HepG2 (cell line): ENCODE results near the gene CHRNG. TPM values are rescaled to one million over a fixed set of nuclear protein-coding genes. Genes with fewer than 3 reads are reported as not detected.

Source experiments
- ATAC-seq: fragments of 200-7000 bp; cut with Tn5 transposase; 3 replicates; pipeline ENCODE4 v1.9.1; 2020; ENCODE audit warnings: mild to moderate bottlenecking, moderate library complexity
- BruUV-seq: library from RNA; stranded (reverse); fragments of 400-500 nt; replicated peaks from 2 replicates; lab custom pipeline; 2021; lab: Mats Ljungman, UMichigan
- CTCF ChIA-PET: fragments of 300-600 bp; formaldehyde crosslinking; extraction: SDS; loops from one replicate; lab custom pipeline; 2021; ENCODE audit warnings: low total read pairs, inconsistent platforms, low intra/inter-chr PET ratio; lab: Yijun Ruan, JAX
- POLR2A ChIA-PET: fragments of 350-600 bp; sonication (Branson Sonifier 250); formaldehyde crosslinking; loops from one replicate; lab custom pipeline; 2020; ENCODE audit warnings: antibody characterized with exemption, inconsistent platforms; lab: Yijun Ruan, JAX
- DNase-seq: peaks from one replicate; pipeline ENCODE4 v3.0.0-alpha.2; 2015; ENCODE audit warnings: low spot score
- FAIRE-seq: peaks from 3 replicates; lab custom pipeline; 2011; peaks lifted over from hg19 to GRCh38; lab: Jason Lieb, UNC
- H2AFZ ChIP-seq: one replicate; pipeline ENCODE4 v1.6.1; 2011; ENCODE audit warnings: low read length, inconsistent platforms
- H3K27ac ChIP-seq: fragments of 300-600 bp; 3 replicates; pipeline ENCODE4 v1.8.0; 2011; ENCODE audit warnings: mixed run types, mild to moderate bottlenecking, mixed read lengths, low read length, inconsistent platforms; ENCODE audit not compliant: insufficient read depth; ENCODE audit errors: extremely low read length
- H3K27me3 ChIP-seq, 2 experiments: fragments of 200-600 bp in 1 of 2; 2 replicates in 1 of 2; 3 replicates in 1 of 2; pipeline versions ENCODE4 v1.6.0 to v1.8.0; 2011; ENCODE audit warnings: low read length in 2 of 2, mild to moderate bottlenecking in 2 of 2, moderate library complexity in 2 of 2, inconsistent platforms in 1 of 2; ENCODE audit not compliant: insufficient read depth in 2 of 2, control insufficient read depth in 1 of 2
- H3K36me3 ChIP-seq, 2 experiments: fragments of 200-600 bp in 1 of 2; replicated peaks in 1 of 2; 2 replicates in 1 of 2; 3 replicates in 1 of 2; pipeline versions ENCODE4 v1.5.1 to v1.8.0; 2011; ENCODE audit warnings: low read length in 2 of 2, inconsistent platforms in 1 of 2; ENCODE audit not compliant: insufficient read depth in 2 of 2, control insufficient read depth in 1 of 2
- H3K4me1 ChIP-seq: 2 replicates; pipeline ENCODE4 v1.5.1; 2012; ENCODE audit warnings: low read length, inconsistent platforms; ENCODE audit not compliant: insufficient read depth
- H3K4me2 ChIP-seq: 2 replicates; pipeline ENCODE4 v1.6.0; 2011; ENCODE audit warnings: low read depth, low read length, inconsistent platforms
- H3K4me3 ChIP-seq, 3 experiments: fragments of 200-600 bp in 1 of 3; sonication (generic), shearing (Covaris generic) in 1 of 3; replicated peaks in 1 of 3; 2 replicates each; pipeline ENCODE4 v1.5.1; 2011 to 2016; ENCODE audit warnings: low read length in 3 of 3, inconsistent platforms in 2 of 3, low read depth in 2 of 3, mild to moderate bottlenecking in 2 of 3, control low read depth in 1 of 3, mixed read lengths in 1 of 3; ENCODE audit not compliant: insufficient read depth in 1 of 3
- H3K79me2 ChIP-seq: one replicate; pipeline ENCODE4 v1.6.1; 2011; ENCODE audit warnings: low read length, inconsistent platforms; ENCODE audit not compliant: insufficient read depth
- H3K9ac ChIP-seq: 2 replicates; pipeline ENCODE4 v1.6.0; 2011; ENCODE audit warnings: mild to moderate bottlenecking, low read depth, low read length, inconsistent platforms; ENCODE audit not compliant: insufficient read depth
- H3K9me3 ChIP-seq: 2 replicates; pipeline ENCODE4 v1.5.1; 2012; ENCODE audit warnings: mild to moderate bottlenecking, low read length
- H4K20me1 ChIP-seq: 2 replicates; pipeline ENCODE4 v1.6.0; 2011; ENCODE audit warnings: inconsistent platforms, mild to moderate bottlenecking, low read length, moderate library complexity; ENCODE audit not compliant: insufficient read depth
- CBX1 ChIP-seq: IDR thresholded peaks from one replicate; pipeline ENCODE4 v1.6.1; 2016; ENCODE audit warnings: antibody characterized with exemption, low read depth
- CREB3 ChIP-seq: sonication (generic); formaldehyde crosslinking; IDR thresholded peaks from 2 replicates; pipeline ENCODE4 v1.5.0; 2020; ENCODE audit warnings: missing genetic modification reagents
- NR2F1 ChIP-seq, 2 experiments: fragments of 450-650 bp in 1 of 2; formaldehyde crosslinking in 1 of 2; IDR thresholded peaks; 2 replicates each; pipeline versions ENCODE4 v1.5.0 to v1.6.1; 2016 to 2020; ENCODE audit warnings: mild to moderate bottlenecking in 1 of 2, missing compliant biosample characterization in 1 of 2, missing genetic modification reagents in 1 of 2, moderate library complexity in 1 of 2
- PHF20 ChIP-seq: sonication (generic); formaldehyde crosslinking; IDR thresholded peaks from 2 replicates; pipeline ENCODE4 v1.5.0; 2020; ENCODE audit warnings: mild to moderate bottlenecking, missing genetic modification reagents
- PPARG ChIP-seq: conservative IDR thresholded peaks from 2 replicates; pipeline ENCODE4 v1.6.1; 2016; ENCODE audit warnings: missing biosample characterization, missing genetic modification reagents
- PRDM15 ChIP-seq: sonication (generic); formaldehyde crosslinking; IDR thresholded peaks from 2 replicates; pipeline ENCODE4 v1.4.0; 2020; ENCODE audit warnings: missing genetic modification reagents
- RAD21 ChIP-seq: fragments of 450-650 bp; formaldehyde crosslinking; IDR thresholded peaks from 2 replicates; pipeline ENCODE4 v1.5.0; 2020; ENCODE audit warnings: mild to moderate bottlenecking
- SIN3A ChIP-seq: IDR thresholded peaks from 2 replicates; pipeline ENCODE4 v1.6.1; 2011; ENCODE audit warnings: low read depth, mild to moderate bottlenecking, control low read depth, low read length, borderline replicate concordance
- TBP ChIP-seq: sonication (generic); formaldehyde crosslinking; IDR thresholded peaks from 2 replicates; pipeline ENCODE4 v1.5.0; 2020; ENCODE audit warnings: missing genetic modification reagents
- YEATS2 ChIP-seq: sonication (generic); formaldehyde crosslinking; IDR thresholded peaks from 2 replicates; pipeline ENCODE4 v1.4.0; 2020; ENCODE audit warnings: missing genetic modification reagents, borderline replicate concordance
- ZFP82 ChIP-seq: sonication (generic); formaldehyde crosslinking; IDR thresholded peaks from 2 replicates; pipeline ENCODE4 v1.5.1; 2020; ENCODE audit warnings: mild to moderate bottlenecking, missing genetic modification reagents, borderline replicate concordance
- ZFYVE20 ChIP-seq: sonication (generic); formaldehyde crosslinking; IDR thresholded peaks from 2 replicates; pipeline ENCODE4 v1.8.0; 2023; ENCODE audit warnings: low read depth, mild to moderate bottlenecking, moderate library complexity, missing genetic modification reagents, borderline replicate concordance
- ZNF484 ChIP-seq: sonication (generic); formaldehyde crosslinking; IDR thresholded peaks from 2 replicates; pipeline ENCODE4 v1.5.1; 2020; ENCODE audit warnings: mild to moderate bottlenecking, low read depth, missing genetic modification reagents, borderline replicate concordance
- ZNF616 ChIP-seq: sonication (generic); formaldehyde crosslinking; IDR thresholded peaks from 2 replicates; pipeline ENCODE4 v1.5.0; 2020; ENCODE audit warnings: low read depth, mild to moderate bottlenecking, missing genetic modification reagents
- ZNF674 ChIP-seq: sonication (generic); formaldehyde crosslinking; IDR thresholded peaks from 2 replicates; pipeline ENCODE4 v1.5.0; 2020; ENCODE audit warnings: low read depth, mild to moderate bottlenecking, missing genetic modification reagents
- ZNF720 ChIP-seq: sonication (generic); formaldehyde crosslinking; IDR thresholded peaks from 2 replicates; pipeline ENCODE4 v1.4.0; 2020; ENCODE audit warnings: missing genetic modification reagents
- ZNF777 ChIP-seq: sonication (generic); formaldehyde crosslinking; IDR thresholded peaks from 2 replicates; pipeline ENCODE4 v1.4.0; 2020; ENCODE audit warnings: missing genetic modification reagents
- WGBS: methylation state at CpG from one replicate; pipeline ENCODE4 v1.1.6; 2017; ENCODE audit warnings: low lambda C conversion rate; 5-methylcytosine and 5-hydroxymethylcytosine counted together
- in situ Hi-C: cut with HindIII; loops from 2 replicates; pipeline ENCODE4 v1.10.0; 2017; ENCODE audit warnings: low pct_unique_long_range_greater_than_20kb; ENCODE audit not compliant: extremely low pct_ligation_motif_present
- intact Hi-C: fragments of 100-400 bp; cut with micrococcal nuclease; formaldehyde crosslinking; loops from one replicate; pipeline ENCODE4 v1.10.0; 2022; ENCODE audit not compliant: unreplicated experiment
- polyA plus RNA-seq, 8 experiments: library from polyadenylated mRNA; depleted of rRNA in 3 of 8; stranded (reverse) in 7 of 8; unstranded in 1 of 8; fragments of >200 nt; fragmentation: Illumina TruSeq in 4 of 8; extraction: Trizol in 4 of 8; gene quantifications; 2 replicates each; pipeline versions ENCODE4 v1.2.1 to v1.2.3, GENCODE V29; 2011 to 2016; ENCODE audit warnings: low read depth in 4 of 8, missing spikeins in 1 of 8, mixed read lengths in 1 of 8; ENCODE audit not compliant: insufficient read depth in 1 of 8
- total RNA-seq, 5 experiments: library from RNA; depleted of rRNA; stranded (reverse); fragments of >200 nt; fragmentation: Illumina TruSeq; extraction: Trizol; gene quantifications; 2 replicates each; pipeline ENCODE4 v1.2.3, GENCODE V29; 2016; ENCODE audit warnings: low read depth in 1 of 5

CHRNG gene
- total and polyA plus RNA-seq, 2 of the 13 experiments (the other 11 are each of a cell fraction or from before 2014, with no cell fraction given) = not detected

- no TSS peak for BruUV-seq
- no peak for TF ChIP-seq ZNF777
- no peak for TF ChIP-seq NR2F1 (CRISPR knock-in tag; IDR thresholded peaks at IDR 0.05)
- TF ChIP-seq ZFP82 (CRISPR knock-in tag) = no peak
- no peak for TF ChIP-seq ZNF720
- TF ChIP-seq SIN3A = no peak
- TF ChIP-seq ZFYVE20 (CRISPR knock-in tag) = no peak
- no peak for TF ChIP-seq CREB3 (CRISPR knock-in tag)
- no peak for TF ChIP-seq ZNF616 (CRISPR knock-in tag)
- TF ChIP-seq YEATS2 (CRISPR knock-in tag) = no peak
- no peak for TF ChIP-seq ZNF484 (CRISPR knock-in tag)
- TF ChIP-seq PHF20 (CRISPR knock-in tag) = no peak
- no peak for TF ChIP-seq PPARG (CRISPR knock-in tag)
- no peak for TF ChIP-seq PRDM15 (CRISPR knock-in tag)
- TF ChIP-seq RAD21 (CRISPR knock-in tag) = no peak
- no peak for TF ChIP-seq TBP
- TF ChIP-seq CBX1 = no peak
- no peak for TF ChIP-seq ZNF674 (CRISPR knock-in tag)
These were observed 24.1 kb downstream of the CHRNG start for GRCh38 chr2:232563580-232563979.

More at GRCh38 chr2:232563580-232563979, 24.1 kb downstream of the CHRNG start:
- WGBS = 33% methylated on average over 3 of the region's 3 CpGs
- Histone ChIP-seq H3K36me3 (peaks cover 30 to 75% of the 10 kb centered on the region in 2 experiments), H3K79me2 (no peaks in the 10 kb centered on the region), H3K27me3 (no peaks in the 10 kb centered on the region), H3K9me3 (no peaks in the 10 kb centered on the region), H3K9ac (no peak overlapping the region), H3K27ac (no peak overlapping the region), H3K4me1 (no peaks in the 10 kb centered on the region), H3K4me3 (no peak overlapping the region), H4K20me1 (no peaks in the 10 kb centered on the region), H2AFZ (no peak overlapping the region), H3K4me2 (no peak overlapping the region)
- ChIA-PET CTCF (no interaction called here), POLR2A (interaction anchor here (2.3 kb wide), 1 partner anchor 13 kb away, joined by 10 read pairs; the partner anchor contains the start of genes EIF4E2 and TIGD1)
- in situ Hi-C loops = no loop called here
- DNase-seq (no peak), ATAC-seq (no peak), FAIRE-seq (peak; percentile 4)
- intact Hi-C loops = loop anchor here (5.0 kb wide), 1 partner anchor 1216 kb away; no protein-coding TSS in a partner anchor
